D721Med (cell line): ENCODE measurements around the gene TEPSIN.

Experiments
- DNase-seq: peaks from one replicate; pipeline ENCODE4 v3.0.0; 2011; ENCODE audit warnings: low spot score; ENCODE audit not compliant: insufficient read length
- FAIRE-seq: peaks from 2 replicates; lab custom pipeline; 2011; peaks lifted over from hg19 to GRCh38; lab: Jason Lieb, UNC
- CTCF ChIP-seq: IDR thresholded peaks from 2 replicates; pipeline ENCODE4 v1.5.1; 2012; ENCODE audit warnings: mild to moderate bottlenecking, control low read depth; ENCODE audit not compliant: insufficient read depth; ENCODE audit errors: missing control alignments

The TEPSIN gene

GRCh38 chr17:81187586-81188490 lies 51.0 kb downstream of the TEPSIN start:
- no peak for DNase-seq
- no peak for TF ChIP-seq CTCF
- no peak for FAIRE-seq

GRCh38 chr17:81187120-81187519 lies 51.7 kb downstream of the TEPSIN start:
- TF ChIP-seq CTCF: no peak

GRCh38 chr17:81186203-81186602 lies 52.7 kb downstream of the TEPSIN start:
- DNase-seq (no peak), FAIRE-seq (no peak)
- TF ChIP-seq CTCF: no peak

More at GRCh38 chr17:81187120-81187519, 51.7 kb downstream of the TEPSIN start:
- DNase-seq (no peak), FAIRE-seq (no peak)

GRCh38 chr17:81184555-81184954 lies 54.3 kb downstream of the TEPSIN start:
- TF ChIP-seq CTCF: no peak
- DNase-seq: no peak
- FAIRE-seq: no peak

DNA sequence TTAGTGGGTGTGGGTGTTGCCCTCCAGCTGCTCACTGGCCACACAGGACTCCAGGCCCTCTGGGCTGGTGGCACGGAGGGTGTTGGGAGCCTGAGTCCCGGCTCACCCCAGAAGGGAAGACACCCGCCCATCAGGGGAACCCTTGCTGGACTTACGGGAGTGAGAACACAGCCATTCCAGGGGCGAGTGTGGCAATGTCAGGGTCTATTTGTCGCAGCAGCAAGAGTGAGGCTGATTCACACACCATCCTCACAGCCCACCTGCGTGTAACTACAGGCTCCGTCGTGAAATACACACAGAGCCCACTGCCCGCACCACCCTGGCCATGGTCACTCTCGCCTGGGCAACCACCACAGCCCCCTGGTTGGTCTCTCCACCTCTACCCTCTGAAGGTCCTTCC lies 55.0 kb downstream of the TEPSIN start:
- TF ChIP-seq CTCF: no peak
- no peak for DNase-seq
- FAIRE-seq: no peak

DNA sequence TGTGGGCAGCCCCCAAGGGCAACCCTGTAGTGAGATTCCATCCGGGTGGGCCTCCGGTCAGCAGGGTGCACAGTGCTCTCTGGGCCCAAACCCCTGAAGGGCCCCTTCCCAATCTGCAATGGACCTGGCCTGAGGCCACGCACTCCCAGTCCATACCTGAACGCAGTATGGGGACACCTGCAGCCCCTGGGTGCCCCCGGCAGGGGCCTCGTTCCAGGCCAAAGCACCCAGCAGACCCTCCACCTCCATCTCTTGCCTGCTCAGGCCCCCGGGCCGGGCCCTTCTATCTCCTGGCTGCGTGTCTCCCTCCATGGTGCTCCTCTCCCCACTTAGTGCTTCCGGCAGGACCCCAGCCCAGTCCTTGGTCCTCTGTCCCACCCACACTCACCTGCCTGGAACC lies 55.5 kb downstream of the TEPSIN start:
- DNase-seq: no peak
- no peak for FAIRE-seq
- TF ChIP-seq CTCF: no peak

DNA sequence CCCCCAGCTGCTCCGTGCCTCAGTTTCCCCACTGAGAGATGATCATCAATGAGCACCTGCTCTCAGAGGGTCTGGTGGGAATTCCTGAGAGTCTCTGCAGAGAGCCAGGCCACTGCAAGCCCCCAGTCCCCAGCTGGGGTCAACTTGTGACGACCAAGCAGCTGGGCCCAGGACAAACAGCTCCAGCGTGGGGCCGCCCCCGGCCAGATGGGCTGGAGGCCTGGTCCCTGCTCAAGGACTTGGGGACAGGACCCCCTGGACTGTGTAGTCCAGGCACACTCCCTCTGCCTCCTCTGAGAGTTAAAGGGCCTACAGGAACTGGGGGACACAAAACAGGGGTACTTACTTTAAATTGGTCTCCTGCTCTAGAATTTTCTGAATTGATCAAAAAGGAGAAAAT lies 56.3 kb downstream of the TEPSIN start:
- no peak for TF ChIP-seq CTCF

More for the DNA sequence above, 56.3 kb downstream of the TEPSIN start:
- FAIRE-seq (no peak), DNase-seq (no peak)
